ENCODE data around the gene BSG.

GRCh38 chr19:616747-617526 lies 44.5 kb downstream of the BSG start:
- TF ChIP-seq CTCF (IDR thresholded peaks at IDR 0.05) (no peak), POLR2AphosphoS5 (IDR thresholded peaks at IDR 0.05; ENCODE audit: low read depth, low read length) (no peak), REST (IDR thresholded peaks at IDR 0.05; ENCODE audit: insufficient read depth in 1 of 2, low read depth in 2 of 2, low read length in 1 of 2) (no peak)
